ENCODE results near the gene SPEM1.
"Not testable (repeated sequence)": the region's sequence is repeated elsewhere in the genome, so short reads cannot be mapped to it uniquely, and the experiment has no call there.

GRCh38 chr17:7470457-7470973 lies 50.4 kb downstream of the SPEM1 start:
- not testable (repeated sequence) for TF ChIP-seq FOXM1 (IDR thresholded peaks at IDR 0.05; ENCODE audit: borderline replicate concordance); SP1 (IDR thresholded peaks at IDR 0.05)

Data from HEK293T (cell line).